Measurements from ENCODE around the gene TTF2.

Gene TTF2
- 44.3 to 61.9 reads per million in 2 donors for total RNA-seq

DNA sequence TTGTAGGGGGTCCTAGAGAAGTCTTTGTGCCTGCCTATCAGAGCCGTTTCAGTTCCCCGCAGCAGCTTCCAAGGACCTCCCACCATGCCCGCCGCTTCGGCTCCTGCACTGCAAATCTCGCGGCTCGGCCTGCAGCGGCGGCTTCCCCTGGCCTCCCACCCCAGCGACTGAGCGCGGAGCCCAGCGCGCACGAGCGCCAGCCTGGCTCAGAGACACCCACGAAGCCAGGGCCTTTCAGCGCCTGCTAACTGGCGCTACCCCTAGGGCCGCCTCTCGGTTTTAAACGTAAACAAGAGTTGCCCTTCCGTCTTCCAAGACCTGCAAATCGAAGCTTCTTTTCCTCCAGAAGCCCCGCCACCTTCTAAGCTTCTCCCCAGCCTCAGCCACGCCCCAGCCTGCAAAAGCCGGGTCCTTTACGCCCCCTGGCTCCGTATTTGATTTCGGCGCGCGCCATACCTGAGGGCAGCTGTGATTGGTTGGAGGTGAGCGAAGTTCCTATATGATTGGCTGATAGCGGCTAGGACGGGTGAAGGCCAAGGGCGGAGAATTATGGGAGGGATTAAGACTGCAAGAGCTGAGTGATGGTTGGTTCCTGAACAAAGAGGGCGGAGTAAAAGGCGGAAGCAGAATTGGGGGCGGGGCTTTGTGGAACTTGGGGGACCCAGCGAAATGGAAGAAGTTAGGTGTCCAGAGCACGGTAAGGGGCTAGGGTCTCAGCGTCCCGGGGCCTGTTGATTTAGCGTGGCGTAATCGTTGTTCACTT is at the start of gene TTF2:
TTF2 (plus strand) TSS at position 649 of the 763 bp plus-strand sequence; CDS start at position 670, 21 bp downstream.
- peak; percentile 85 to 100 (median 91) for DNase-seq

DNA sequence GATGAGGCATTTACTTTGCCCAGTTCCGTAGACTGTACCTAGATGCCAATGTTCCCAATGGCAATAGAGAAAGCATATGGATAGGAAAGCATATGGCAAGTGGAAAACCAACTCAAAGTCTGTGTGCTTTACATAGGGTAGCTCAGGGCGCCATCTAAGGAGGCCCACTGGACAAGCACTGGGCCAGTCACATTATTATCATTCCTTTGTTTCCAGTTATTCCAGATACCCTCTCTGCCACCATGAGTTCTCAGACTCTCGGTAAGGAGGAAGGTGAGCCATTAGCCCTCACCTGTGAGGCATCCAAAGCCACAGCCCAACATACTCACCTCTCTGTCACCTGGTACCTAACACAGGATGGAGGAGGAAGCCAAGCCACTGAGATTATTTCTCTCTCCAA is 48.8 kb upstream of the TTF2 start:
- DNase-seq: no peak

DNA sequence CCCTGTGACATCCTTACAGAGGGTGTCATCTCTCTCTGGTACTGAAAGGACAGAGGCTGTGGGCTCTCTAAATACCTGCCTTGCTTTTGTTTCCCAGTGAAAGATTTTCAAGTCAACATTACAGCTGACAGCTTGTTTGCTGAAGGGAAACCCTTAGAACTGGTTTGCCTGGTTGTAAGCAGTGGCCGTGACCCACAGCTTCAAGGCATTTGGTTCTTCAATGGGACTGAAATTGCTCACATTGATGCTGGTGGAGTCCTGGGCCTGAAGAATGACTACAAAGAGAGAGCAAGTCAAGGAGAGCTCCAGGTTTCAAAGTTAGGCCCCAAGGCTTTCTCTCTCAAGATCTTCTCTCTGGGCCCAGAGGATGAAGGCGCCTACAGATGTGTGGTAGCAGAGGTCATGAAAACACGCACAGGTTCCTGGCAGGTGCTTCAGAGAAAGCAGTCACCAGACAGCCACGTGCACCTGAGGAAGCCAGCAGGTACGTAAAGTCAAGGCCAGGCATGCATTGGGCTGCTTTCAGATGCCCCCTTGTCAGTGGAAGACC is 46.7 kb upstream of the TTF2 start:
- DNase-seq: no peak

DNA sequence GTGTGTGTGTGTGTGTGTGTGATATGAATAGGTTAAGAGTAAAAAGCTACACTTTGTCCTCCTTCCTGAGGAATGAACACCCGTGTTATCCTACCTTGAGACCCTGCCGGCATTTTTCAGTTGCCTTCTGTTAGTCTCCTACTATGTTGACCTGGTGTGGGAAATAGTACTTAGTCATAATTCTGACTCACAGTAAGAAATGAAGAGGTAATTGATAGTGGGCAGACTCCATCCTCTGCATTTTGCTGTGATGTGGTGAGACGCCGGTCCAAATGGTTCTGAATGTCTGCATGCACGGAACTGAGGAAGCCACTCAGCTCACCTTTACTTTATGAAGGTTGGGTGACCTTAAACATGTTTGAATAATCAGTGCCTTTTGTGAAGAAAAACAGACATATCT is 45.9 kb upstream of the TTF2 start:
- DNase-seq: no peak

DNA sequence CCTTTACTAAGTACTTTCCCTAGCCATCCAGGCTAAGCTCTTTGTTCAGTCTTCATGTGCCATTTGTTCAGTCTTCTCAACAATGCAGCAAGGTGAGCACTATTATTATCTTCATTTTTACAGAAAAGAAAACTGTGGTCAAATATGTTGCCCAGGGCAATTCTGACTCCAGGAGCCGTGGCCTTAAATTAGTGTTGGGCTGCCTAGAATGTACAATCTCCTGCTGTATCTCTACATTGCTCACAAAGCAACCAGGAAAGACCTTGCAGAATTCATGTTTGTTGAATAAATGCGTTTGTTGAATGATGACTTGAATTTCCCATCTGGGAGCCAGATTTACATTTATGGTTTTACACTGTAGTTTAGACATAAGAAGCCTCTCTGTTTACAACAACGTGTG is 44.4 kb upstream of the TTF2 start:
- DNase-seq: no peak

DNA sequence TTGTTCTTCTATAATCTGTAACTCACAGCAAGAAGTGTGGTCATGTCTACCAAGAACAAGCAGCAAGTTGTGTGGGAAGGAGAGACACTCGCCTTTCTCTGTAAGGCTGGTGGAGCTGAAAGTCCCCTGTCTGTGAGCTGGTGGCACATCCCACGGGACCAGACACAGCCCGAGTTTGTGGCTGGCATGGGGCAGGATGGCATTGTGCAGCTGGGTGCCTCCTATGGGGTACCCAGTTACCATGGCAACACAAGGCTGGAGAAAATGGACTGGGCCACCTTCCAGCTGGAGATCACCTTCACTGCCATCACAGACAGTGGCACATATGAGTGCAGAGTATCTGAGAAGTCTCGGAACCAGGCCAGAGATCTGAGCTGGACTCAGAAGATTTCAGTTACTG is 43.1 kb upstream of the TTF2 start:
- no peak for DNase-seq

DNA sequence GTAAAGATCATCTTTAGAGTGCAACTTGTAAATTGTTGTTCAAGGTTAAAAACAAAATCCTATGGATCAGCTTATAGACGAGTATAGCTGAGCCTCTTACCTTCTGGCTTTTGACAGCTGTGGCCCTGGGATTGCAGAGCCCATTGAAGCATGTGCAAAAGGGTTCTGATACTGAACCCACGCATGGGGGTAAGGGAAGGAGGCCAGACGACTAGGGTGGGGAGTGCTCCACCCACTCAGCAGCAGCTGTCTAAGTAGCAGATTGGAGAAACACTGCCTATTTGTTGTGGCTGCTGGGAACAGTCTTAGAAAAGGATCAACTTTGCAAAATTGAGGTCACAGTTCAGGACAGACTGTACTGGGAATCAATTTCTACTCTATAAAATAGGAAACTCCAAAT is 42.5 kb upstream of the TTF2 start:
- DNase-seq: no peak

DNA sequence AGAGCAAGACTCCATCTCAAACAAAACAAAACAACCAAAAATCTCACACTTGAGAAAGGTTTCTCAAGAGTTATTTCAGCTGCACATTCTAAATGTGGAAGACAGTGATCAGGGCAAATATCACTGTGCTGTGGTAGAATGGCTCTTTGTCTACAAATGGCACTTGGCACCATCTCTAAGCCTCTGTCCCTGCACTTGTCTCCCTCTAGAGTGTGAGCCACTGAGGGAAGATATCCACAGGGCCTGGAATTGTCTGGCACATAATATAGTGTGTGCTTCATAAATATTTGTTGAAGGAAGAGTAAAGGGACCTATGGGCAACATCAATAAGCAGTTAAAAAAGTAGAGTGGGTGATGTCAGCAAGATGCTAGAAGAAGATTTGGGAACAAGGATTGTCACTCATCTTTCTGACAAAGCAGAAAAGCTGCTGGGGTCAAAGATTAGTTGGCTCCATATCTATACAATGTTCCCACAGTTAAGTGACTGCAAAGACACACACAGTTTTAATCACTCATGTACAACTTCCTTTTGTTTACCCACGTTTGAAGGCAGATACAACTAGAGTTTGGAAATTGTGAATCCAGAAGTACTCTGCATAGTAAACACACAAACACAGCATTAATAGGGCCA is 39.5 kb upstream of the TTF2 start:
- no peak for DNase-seq

DNA sequence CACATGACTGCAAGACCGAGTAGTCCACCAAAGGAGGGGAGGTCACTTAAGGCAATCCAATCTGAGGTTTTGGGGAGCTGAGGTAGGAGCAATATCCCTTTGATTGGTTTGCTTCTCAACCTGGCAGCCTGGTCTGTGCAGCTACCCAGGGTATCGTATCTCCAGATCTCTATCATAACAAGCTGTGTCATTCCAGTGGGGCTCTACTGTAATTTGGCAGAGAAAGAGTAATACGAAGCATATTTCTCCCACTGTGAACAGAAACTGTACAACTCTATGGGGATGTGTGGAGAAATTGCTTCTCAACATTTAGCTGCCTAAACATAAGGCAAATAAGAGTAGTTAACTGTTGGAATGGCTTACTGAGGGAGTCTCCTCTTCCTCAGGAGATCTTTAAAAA is 38.0 kb upstream of the TTF2 start:
- DNase-seq: no peak

DNA sequence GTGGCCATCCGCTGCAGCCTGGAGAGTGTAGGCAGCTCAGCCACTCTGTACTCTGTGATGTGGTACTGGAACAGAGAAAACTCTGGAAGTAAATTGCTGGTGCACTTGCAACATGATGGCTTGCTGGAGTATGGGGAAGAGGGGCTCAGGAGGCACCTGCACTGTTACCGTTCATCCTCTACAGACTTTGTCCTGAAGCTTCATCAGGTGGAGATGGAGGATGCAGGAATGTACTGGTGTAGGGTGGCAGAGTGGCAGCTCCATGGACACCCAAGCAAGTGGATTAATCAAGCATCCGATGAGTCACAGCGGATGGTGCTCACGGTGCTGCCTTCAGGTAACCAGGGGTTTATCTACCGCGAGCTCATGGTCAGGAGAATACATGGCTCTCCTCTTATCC is 34.6 kb upstream of the TTF2 start:
- DNase-seq: no peak

DNA sequence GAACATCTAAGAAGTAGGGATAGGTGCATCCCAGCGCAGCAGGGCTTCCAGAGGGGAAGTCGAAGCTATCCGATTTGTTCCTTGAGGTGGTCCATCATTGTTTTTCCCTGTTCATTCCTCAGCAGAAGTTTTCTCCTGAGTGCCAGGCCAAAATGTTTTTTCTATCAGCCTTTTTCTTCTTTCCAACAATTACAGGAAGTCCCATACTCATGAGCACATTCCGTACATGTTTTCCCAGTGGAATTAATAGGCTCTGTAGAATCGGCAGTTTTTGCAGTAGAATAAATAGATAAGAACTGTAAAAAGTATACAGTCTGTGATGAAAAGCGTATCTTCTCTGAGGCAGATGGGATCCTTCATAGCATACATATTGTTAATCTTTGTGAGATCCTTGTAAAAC is 33.8 kb upstream of the TTF2 start:
- no peak for DNase-seq

DNA sequence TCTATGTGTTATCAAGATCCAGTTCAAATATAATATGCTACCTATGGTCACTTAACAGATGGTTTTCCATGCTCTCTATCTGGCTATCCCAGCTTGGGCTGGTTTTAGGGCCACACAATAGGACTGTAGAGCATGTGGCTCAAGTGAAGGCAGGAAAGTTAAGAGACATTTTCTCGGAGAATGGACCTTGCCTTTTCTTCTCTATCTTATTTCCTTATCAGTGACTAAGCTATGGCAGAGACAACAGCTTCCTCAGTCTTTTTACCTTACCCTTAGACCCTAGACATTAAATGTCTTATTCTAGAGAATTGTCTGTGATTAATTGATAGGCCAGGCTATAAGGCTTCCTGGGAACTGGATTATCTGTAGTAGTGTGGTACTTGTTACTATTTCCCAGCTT is 30.4 kb upstream of the TTF2 start:
- DNase-seq: no peak

DNA sequence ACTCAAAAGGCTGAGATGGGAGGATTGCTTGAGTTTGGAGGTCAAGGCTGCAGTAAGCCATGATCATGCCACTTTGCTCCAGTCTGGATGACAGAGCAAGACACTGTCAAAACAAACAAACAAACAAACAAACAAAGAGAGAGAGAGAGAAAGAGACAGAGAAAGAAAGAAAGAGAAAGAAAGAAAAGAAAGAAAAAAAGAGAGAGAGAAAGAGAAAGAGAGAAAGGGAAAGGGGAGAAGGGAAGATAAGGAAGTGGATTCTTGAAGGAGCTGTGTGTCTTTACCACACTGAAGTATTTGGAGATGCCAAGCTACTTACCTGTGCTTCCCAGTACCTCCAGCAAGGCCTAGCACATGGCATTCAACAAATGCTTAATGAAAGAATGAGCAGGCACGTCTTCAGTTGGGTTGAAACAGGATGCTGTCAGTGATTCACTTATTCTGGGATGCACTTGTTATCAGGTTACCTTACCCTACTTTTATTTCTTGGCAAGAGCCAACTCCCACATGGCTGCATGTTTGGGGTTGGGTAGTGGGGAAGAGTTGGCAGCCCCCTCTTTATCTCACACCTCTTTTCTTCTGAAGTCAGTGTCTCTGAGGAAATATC is 29.8 kb upstream of the TTF2 start:
- DNase-seq: no peak

DNA sequence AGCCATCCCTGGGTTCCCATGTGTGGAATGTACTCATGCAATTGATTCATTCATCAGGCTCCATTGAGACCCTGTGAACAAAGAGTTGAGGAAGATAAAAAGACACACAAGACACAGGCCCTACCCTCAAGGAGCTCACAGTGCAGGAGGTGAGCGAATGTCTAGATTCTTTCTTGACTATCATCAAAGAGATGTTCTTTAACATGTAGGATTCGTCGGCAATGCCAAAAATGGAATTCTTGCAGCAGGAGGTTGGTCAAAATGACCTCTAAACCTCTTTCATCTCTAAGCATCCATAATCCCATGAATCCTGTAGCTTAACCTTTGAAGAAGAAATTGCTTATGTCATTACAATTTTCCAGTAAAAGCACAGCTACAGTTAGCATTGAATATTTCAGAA is 27.9 kb upstream of the TTF2 start:
- DNase-seq: no peak

DNA sequence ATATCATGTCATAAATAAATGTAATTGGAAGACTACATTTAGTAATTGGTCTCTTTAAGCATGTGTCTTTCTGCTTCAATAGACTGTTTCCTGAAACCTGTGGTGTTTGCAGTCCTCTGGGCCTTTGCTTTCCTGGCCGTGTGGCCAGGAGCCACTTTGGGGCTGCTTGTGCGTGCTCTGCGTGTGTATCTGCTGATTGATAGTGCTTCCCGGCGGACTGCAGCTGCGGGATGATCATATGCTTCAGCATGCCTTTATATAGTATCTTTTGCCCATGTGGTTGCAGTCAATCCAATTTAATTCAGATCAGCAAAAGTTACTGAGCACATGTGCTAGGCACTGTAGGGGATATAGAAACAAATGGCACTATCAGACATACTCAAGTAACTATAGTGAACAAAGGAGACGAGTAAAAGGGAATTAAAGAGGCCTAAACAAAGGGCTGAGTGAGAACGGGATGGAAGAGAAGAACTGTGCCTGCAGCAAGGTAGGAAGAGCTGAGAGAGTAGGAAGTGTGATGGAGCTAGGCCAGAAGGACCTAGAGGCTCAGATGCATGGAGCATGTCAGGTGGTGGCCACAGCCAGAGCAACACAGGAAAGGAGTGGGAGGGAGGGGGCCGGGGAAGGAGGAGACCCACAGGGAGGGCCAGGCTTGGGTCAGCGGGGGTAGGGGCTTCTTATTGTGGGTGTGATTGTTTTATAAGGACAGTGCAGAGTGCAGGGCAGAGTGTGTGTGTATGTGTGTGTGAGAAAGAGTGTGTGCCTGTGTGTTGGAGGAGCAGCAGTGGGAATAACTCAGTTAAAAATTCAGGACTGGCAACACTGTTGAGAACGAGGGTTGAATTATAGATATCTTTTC is 27.2 kb upstream of the TTF2 start:
- no peak for DNase-seq

DNA sequence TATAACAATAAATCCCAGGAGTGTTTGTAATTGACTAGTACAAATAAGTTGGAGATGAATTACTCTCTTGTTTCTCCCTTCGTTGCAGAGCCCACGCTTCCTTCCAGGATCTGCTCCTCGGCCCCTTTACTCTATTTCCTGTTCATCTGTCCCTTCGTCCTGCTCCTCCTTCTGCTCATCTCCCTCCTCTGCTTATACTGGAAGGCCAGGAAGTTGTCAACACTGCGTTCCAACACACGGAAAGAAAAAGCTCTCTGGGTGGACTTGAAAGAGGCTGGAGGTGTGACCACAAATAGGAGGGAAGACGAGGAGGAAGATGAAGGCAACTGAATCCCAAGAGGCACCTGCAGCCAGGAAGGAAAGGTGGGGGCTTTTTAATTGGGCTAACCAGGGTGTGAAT is 26.4 kb upstream of the TTF2 start:
- no peak for DNase-seq

DNA sequence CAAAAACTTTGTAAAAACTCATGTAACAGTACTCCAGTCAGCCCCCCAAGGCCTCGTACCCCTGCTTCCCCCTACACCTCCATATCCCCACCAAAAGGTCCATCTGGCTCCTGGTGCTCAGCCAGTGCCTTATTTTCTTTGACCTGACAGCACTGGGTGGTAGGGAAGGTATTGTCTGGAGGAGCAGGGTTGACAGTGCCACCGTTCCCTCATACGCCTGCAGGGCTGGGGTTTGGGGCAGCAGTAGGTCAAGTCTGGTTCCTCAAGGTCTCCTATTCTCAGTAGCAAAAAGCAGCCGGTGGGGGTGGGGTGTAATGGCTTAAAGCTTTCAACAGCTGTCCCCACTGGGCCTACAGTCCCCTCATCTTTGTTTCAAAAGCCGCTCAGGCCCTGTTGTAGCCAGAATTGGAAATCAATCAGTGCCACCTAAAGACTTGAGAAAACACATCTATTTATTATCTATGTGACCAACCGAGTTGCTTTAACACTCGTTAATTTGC is 25.3 kb upstream of the TTF2 start:
- no peak for DNase-seq

DNA sequence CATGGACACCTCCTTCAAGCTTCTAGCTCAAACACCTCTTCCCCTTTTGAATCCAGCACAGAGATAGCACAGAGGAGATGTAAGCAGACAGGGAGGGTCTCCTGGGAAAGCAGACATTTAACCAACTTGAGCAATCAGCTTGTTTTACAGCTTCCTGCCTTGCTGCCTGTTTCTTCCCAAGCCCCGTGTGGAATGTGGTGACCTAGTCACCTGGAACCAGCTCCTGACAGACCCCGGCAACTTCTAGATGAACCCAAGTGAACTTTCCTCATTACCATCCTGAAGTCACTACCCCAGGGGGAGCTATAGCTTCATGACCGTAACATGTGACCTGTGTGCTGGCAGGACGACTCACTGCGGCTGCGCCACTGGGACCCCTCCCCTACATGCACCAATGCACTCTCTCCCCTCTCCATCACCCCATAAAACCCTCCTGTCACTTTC is 24.1 kb upstream of the TTF2 start:
- no peak for DNase-seq

DNA sequence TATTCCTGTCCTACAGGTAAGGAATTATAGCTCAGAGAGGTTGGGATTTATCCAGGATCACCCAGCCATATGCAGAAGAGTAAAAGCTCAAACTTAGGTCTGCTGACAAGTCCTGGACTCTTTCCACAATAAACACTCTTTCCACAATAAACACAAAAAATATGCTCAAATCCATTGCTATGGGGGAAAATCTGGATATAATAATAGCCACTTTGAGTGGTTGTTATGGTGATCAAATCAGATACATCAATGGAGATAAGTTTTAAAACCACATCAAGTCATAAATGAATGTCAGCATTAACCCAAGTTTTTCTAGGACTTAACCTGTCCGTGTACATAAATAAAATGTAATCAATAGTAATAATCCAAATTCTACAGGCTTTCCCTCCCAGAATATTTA is 22.3 kb upstream of the TTF2 start:
- no peak for DNase-seq

DNA sequence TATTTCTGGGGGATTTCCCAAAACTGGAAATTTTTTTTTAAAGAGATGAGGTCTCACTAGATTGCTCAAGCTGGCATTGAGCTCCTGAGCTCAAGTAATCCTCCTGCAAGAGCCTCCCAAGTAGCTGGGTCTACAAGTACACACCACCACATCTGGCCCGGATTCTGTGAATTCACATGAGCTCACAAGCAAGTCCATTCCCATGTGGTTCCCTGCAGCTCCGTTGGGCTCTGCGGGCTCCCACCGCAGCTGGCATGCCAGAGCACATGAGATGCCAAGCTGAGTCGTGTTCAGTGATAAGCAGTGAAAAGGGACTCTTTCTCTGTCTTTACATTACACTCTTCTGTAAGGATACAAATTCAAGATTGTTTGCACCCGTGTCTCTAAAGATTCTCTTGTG is 21.9 kb upstream of the TTF2 start:
- no peak for DNase-seq

DNA sequence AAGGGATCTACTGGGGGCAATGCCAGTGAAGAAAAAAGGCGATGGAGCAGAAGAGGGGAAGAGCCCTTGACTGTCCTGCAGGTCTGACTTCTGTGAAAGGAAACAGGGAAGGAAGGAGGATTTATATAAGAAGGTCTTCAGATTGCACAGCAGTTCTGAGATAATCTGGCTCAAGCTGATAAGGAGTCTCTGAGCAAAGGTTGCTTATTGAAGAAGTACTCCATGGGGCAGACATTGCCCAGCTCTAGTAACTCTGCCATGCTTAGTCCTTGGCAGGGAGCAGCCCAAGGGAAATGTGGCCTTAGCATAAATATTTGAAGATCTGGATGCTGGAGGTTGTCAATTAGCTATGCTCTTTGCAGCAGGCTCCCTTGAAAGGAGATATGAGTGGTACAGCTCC is 15.9 kb upstream of the TTF2 start:
- no peak for DNase-seq

DNA sequence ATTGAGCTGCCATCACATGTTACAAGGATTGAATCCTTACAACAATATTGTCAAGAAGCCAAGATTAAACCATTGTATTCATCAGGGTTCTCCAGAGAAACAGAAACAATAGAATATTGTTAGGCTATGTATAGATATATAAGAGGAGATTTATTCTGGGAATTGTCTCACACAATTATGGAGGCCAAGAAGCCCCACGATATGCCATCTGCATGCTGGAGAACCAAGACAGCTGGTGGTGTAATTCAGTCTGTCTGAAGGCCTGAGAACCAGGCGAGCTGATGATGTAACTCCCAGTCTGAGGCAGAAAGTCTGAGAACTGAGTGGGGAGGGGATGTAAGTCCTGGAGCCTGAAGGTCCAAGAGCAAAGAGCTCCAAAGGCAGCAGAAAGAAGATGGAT is 14.5 kb upstream of the TTF2 start:
- DNase-seq: no peak

DNA sequence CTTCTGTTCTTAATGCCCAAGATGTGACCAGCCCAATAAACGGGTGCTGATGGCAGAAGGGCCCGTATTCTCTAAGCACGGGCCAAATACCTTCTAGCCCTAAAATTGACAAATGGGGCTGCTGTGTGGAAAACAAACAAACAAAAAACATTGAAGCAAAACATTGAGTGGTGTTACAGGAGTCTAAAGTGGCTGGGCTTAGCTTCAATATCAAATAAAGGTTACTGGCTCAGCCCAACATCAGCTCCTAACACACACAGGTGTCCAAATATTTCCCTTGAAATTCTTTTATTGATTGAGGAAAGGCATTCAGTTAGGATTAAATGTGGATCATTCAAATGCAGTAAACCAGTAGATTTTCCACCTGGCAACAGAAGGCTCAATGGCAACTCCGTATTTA is 13.3 kb upstream of the TTF2 start:
- DNase-seq: no peak

Data from T-helper 2 cell (primary cell).